Ramos (cell line): ENCODE measurements around the gene RIN2.

Experiments
- in situ Hi-C: fragments of 300-500 bp; cut with MboI; formaldehyde crosslinking; loops from one replicate; pipeline ENCODE4 v1.14.3; 2022; ENCODE audit warnings: low sequenced_read_pairs; ENCODE audit not compliant: unreplicated experiment

RIN2 gene

GRCh38 chr20:19761841-19762240, 3.8 kb downstream of the RIN2 start:
- in situ Hi-C loops = no loop called here

- in situ Hi-C loops = no loop called here
These were observed 6.1 kb downstream of the RIN2 start for GRCh38 chr20:19764207-19764606.

DNA sequence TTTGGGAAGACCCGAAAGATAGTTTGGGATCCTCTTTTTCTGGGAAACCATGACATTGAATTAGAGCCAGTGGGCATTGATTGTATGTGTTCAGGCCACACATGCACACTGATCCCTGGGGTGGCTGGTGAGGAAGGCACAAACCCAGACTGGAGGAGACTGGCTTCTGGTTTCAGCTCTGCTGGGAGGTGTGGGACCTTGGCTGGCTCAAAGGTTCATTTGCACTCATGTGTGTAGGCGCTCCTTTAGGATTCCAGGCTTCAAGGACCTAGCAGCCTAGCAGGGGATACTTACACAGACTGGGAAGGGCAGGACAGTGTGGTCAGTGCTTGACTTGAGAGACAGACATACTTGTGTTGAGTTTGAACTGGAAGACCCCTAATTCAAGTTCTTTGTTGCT, 7.2 kb downstream of the RIN2 start:
- in situ Hi-C loops = no loop called here

- in situ Hi-C loops = no loop called here
These were observed 7.9 kb downstream of the RIN2 start for GRCh38 chr20:19765913-19766312.

DNA sequence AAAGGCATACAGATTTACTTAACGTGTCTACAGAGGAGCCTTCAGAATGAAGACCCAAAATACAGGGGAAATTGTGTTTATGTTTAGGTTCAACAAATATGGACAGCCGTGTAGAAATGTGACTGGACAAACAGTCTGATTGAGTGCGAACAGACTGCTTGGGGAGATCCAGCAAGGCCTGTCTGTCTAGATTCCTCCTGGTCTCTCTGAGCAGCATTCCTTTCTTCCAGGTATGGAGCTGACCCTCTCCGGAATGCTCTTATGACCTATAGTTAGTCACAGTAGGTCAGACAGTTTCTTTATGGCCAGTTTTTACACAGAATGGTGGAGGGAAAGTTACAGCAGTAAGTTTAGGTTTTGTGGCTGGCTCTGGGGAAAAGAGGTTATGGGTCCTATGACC, 9.0 kb downstream of the RIN2 start:
- in situ Hi-C loops = no loop called here

DNA sequence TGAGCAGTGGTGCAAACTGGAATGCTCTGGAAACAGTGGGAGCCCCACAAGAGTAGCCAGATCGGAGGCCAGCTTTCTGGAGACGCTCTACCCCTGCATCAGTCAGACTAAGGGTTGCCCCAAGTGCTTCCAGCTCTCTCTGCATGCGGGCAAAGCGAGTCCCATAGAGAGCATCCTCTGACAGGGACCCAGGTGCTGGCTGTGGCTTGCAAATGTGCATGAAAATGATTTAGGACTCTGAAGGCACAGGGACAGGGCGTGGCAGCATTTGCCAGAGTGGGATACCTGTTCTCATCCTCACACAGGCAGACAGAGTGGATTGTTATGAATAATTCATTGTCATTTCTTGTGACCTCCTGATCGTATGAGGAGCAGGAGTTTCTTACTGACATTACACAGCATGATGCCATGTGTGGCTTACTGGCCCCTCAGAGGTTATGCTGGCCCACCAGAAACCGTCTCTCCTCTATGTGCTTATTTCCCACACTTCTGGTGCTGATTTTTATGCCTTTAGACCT, 10.3 kb downstream of the RIN2 start:
- in situ Hi-C loops = no loop called here

DNA sequence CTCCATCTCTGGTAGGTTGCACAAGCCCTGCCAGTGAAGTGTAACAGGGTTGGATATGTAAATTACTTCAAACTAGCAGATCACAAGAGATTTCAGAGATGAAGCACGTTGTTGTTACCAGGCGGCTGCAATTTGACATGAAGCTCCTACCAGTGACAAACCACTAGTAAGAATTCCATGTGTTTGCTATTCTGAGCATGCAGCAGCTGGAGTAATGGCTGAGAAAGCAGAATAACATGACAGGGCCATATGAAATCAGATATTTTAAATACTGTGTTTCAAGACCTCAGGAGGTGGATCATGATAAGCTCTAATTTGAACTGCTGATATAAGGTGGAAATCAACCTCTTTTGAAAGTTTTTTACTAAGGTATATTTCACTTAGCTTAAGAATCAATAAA, 11.4 kb downstream of the RIN2 start:
- in situ Hi-C loops = no loop called here

- in situ Hi-C loops = no loop called here
These were observed 12.3 kb downstream of the RIN2 start for GRCh38 chr20:19770375-19770774.

- in situ Hi-C loops = no loop called here
These were observed 13.0 kb downstream of the RIN2 start for GRCh38 chr20:19771031-19771430.

GRCh38 chr20:19773471-19773870, 15.4 kb downstream of the RIN2 start:
- in situ Hi-C loops = no loop called here

- in situ Hi-C loops = no loop called here
These were observed 16.3 kb downstream of the RIN2 start for GRCh38 chr20:19774135-19774933.

- in situ Hi-C loops = no loop called here
These were observed 17.5 kb downstream of the RIN2 start for GRCh38 chr20:19775353-19776253.

- in situ Hi-C loops = no loop called here
These were observed 19.3 kb downstream of the RIN2 start for GRCh38 chr20:19777315-19777714.

DNA sequence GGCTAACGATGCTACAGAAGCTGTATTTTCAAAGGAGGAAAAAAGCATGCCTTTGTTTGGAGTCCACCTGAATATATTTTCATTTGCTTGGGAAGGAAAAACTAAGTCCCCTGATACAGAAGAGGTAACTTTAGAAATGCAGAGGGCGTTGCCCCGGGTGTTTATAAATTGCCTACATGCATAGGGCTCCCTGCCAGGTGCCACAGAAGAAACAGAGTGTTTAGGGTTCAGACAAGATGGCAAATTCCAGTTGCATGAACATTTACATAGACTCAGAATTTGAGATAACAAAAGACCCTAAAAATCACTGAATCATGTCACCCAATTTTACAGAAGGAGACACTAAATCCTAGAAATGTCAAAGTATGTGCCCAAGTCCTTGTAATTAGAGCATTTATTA, 19.9 kb downstream of the RIN2 start:
- in situ Hi-C loops = no loop called here

GRCh38 chr20:19778404-19778803, 20.3 kb downstream of the RIN2 start:
- in situ Hi-C loops = no loop called here

DNA sequence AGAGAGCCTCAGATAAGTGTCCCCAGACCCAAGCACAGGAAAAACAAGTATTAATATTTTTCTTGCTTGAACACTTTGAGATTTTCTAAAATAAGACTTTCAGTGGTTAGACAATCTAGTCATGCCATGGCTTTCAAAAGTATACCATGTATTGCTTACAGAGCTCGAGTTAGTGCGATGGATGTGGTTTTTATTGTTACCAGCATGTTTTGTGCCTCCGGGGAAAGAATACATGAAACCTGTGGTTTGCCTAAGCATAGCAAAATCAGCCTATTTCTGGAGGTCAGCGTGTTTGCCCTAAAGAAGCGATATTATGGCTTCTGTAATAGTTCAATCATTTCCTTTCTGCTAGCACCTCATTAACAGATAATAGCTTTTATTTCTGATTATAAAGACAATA, 21.6 kb downstream of the RIN2 start:
- in situ Hi-C loops = no loop called here

DNA sequence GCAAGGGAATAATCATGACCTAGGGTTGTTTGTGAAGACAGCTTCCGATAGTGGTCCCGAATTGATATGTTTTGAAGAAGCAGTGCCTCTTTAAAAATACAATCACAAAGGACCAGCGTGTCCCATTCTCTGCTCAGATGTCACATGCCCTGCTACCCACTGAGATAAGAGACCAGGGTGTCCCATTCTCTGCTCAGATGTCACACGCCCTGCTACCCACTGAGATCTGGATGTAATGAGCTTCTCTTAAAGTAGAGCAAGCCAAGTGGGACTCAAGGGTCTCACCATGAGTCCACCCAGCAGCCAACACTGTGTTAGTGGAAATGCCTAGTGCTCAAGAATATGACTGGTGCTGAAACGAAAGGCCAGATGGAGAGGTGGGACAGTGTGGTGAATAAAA, 22.2 kb downstream of the RIN2 start:
- in situ Hi-C loops = no loop called here

GRCh38 chr20:19781235-19781634, 23.2 kb downstream of the RIN2 start:
- in situ Hi-C loops = no loop called here

- in situ Hi-C loops = no loop called here
These were observed 24.6 kb downstream of the RIN2 start for GRCh38 chr20:19782669-19783068.

GRCh38 chr20:19783966-19784401, 25.9 kb downstream of the RIN2 start:
- in situ Hi-C loops = no loop called here

DNA sequence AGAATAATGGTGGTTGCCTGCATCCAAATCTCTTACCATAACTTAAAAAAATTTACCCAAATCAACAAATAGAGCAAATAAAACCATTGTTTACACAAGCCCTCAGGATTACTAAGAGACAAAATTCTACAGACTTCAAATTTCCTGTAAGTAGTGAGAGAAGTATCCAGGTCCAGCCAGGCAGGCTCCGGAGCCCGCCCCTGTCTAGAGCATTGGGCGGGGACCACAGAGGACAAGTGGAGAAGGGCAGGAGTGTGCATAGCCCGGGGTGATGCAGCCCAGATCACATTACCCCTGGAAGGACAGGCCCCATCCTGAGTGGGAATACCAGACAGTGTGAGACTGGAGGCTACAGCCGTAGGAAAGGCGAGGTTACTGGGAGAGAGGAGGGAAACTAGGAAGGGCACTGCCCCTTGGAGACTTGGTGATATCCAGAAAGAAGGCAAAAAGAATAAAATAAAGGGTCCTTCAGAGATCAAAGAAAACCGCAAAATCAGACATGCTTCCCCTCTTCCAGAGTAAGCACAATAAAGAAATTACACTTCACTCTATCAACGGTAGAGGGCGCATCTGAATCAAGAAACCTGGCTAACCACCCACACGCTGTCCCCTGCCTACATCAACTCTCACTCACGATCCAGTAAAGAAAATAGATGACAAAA, 26.6 kb downstream of the RIN2 start:
- in situ Hi-C loops = no loop called here
